Gastrocnemius medialis (tissue), 4 donors: Measurements from ENCODE around the gene VEZT.

Experiments
- POLR2A ChIP-seq, 2 donors: fragments of 450-650 bp; IDR thresholded peaks; one replicate each; pipeline ENCODE4 v1.6.1; 2017; ENCODE audit warnings: antibody characterized with exemption in 2 of 2, mild to moderate bottlenecking in 2 of 2, moderate library complexity in 2 of 2
- TF ChIP-seq, protein P1 (sequence below), 5 experiments: fragments of 450-650 bp in 3 of 5; fragments of 200-600 bp in 2 of 5; sonication (generic) in 2 of 5; IDR thresholded peaks in 4 of 5; conservative IDR thresholded peaks in 1 of 5; 1 replicate in 4 of 5; 2 replicates in 1 of 5; pipeline ENCODE4 v1.5.1; 2016 to 2019; ENCODE audit warnings: antibody characterized with exemption in 5 of 5, mild to moderate bottlenecking in 3 of 5, moderate library complexity in 3 of 5

DNA sequence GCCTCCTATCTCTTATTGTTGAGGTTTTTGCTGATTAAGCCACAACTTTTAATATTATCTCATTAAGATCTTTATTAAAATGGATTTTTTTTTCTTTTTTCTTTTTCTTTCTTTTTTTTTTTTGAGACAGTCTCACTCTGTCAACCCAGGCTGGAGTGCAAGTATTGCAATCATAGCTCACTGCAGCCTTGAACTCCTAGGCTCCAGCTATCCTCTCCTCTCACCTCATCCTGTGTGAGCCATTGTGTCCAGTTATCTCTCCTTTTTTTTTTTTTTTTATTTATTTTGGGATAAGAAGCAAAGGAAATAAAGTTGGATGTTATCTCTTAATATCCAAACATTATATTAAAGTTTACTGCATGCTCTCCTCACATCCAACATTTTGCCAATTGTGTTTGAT is 12.7 kb downstream of the VEZT start:
- no peak for TF ChIP-seq POLR2A (IDR thresholded peaks at IDR 0.05)
- TF ChIP-seq, protein P1, sequence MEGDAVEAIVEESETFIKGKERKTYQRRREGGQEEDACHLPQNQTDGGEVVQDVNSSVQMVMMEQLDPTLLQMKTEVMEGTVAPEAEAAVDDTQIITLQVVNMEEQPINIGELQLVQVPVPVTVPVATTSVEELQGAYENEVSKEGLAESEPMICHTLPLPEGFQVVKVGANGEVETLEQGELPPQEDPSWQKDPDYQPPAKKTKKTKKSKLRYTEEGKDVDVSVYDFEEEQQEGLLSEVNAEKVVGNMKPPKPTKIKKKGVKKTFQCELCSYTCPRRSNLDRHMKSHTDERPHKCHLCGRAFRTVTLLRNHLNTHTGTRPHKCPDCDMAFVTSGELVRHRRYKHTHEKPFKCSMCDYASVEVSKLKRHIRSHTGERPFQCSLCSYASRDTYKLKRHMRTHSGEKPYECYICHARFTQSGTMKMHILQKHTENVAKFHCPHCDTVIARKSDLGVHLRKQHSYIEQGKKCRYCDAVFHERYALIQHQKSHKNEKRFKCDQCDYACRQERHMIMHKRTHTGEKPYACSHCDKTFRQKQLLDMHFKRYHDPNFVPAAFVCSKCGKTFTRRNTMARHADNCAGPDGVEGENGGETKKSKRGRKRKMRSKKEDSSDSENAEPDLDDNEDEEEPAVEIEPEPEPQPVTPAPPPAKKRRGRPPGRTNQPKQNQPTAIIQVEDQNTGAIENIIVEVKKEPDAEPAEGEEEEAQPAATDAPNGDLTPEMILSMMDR (IDR thresholded peaks at IDR 0.05 in 4 of 5, conservative IDR thresholded peaks at IDR 0.05 in 1 of 5) = no peak
